Central memory CD8-positive, alpha-beta T cell (primary cell): ENCODE results near the gene CDK1.

ENCODE experiments used
- ATAC-seq: fragments of 150-1000 bp; cut with Tn5 transposase; replicated peaks from 2 replicates; pipeline ENCODE4 v1.10.0; 2022; ENCODE audit warnings: mild to moderate bottlenecking, moderate FRiP score, moderate number of reproducible peaks; ENCODE audit not compliant: poor library complexity, severe bottlenecking; ENCODE audit errors: extremely low read depth
- DNase-seq, 2 donors: peaks; one replicate each; pipeline ENCODE4 v3.0.0; 2021; ENCODE audit warnings: low spot score in 2 of 2
- H3K27ac Mint-ChIP-seq: one replicate; pipeline ENCODE4 v1.8.0; 2022; ENCODE audit warnings: low read depth, mild to moderate bottlenecking, moderate library complexity, mixed read lengths
- H3K27me3 Mint-ChIP-seq: one replicate; pipeline ENCODE4 v1.8.0; 2022; ENCODE audit warnings: mixed read lengths
- H3K36me3 Mint-ChIP-seq: one replicate; pipeline ENCODE4 v1.8.0; 2022; ENCODE audit warnings: mild to moderate bottlenecking, moderate library complexity, mixed read lengths; ENCODE audit not compliant: insufficient read depth
- H3K4me1 Mint-ChIP-seq: one replicate; pipeline ENCODE4 v1.8.0; 2022; ENCODE audit warnings: mixed read lengths
- H3K4me3 Mint-ChIP-seq: one replicate; pipeline ENCODE4 v1.8.0; 2022; ENCODE audit warnings: mild to moderate bottlenecking, moderate library complexity, mixed read lengths
- H3K9me3 Mint-ChIP-seq: one replicate; pipeline ENCODE4 v1.8.0; 2022; ENCODE audit warnings: mixed read lengths

CDK1 gene

DNA sequence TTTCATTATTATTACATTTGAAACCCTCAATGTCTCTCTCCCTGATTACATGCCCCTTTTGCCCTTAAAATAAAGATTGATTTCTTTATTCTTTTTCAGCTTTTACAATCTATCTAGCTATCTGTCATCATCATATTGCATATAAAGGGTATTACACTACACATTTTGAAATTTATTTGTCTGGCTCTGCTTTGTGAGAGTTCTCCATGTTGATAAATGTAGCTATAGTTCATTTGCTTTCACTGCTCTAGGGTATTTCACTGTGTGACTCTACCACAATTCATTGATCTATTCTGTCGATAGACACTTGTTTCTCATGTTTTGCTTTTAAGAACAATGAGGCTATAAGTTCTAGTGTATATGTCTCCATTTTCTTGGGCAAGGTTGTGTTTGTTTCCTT lies 25.6 kb downstream of the CDK1 start:
- no peak overlapping the region for H3K4me3 Mint-ChIP-seq
- ATAC-seq (no peak), DNase-seq (no peak)
- H3K36me3 Mint-ChIP-seq, result no peaks in the 10 kb centered on the region
- H3K4me1 Mint-ChIP-seq, result no peaks in the 10 kb centered on the region
- no peaks in the 10 kb centered on the region for H3K9me3 Mint-ChIP-seq
- H3K27me3 Mint-ChIP-seq, result no peaks in the 10 kb centered on the region
- no peak overlapping the region for H3K27ac Mint-ChIP-seq

DNA sequence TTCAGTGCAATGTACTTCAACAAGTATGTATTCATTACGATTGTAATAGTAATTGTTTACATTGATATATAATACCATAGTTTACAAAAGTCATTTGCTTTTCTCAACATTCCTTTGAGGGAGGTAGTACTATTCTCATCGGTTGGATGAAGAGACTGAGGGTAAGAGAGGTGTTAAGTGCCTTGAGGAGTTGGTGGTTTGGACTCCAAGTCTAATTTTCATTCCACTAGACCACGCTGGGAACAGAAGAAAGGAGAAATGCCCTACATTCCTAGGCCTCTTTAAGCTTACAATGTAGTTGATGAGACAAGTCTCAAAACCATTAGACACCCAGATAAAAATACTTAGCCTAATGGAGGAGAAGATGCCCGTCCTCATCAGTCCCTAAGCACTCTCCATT lies 28.6 kb downstream of the CDK1 start:
- Mint-ChIP-seq H3K27me3 (no peaks in the 10 kb centered on the region), H3K27ac (no peak overlapping the region), H3K4me3 (no peak overlapping the region), H3K36me3 (no peaks in the 10 kb centered on the region), H3K9me3 (no peaks in the 10 kb centered on the region), H3K4me1 (no peaks in the 10 kb centered on the region)
- ATAC-seq (no peak), DNase-seq (no peak)

DNA sequence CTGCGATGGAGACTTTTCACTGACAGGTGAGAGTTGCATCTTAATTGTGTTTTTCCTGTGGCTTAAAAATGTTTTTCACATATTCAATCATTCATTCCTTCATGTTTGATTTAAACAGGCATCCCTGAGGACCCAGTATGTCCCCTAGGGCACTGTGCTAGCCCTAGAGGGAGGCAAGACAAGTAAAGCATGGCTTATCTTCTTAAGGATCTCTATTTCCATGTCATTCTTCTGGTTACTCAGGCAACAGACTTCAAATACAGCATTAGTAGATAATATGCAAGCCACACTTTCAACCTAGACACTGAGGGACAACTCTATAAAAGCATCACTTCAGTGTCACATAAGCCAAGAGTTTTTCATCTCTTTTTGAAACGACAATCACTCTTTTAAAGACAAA lies 29.2 kb downstream of the CDK1 start:
- Mint-ChIP-seq H3K4me1 (no peaks in the 10 kb centered on the region), H3K9me3 (no peaks in the 10 kb centered on the region), H3K27ac (no peak overlapping the region), H3K4me3 (no peak overlapping the region), H3K27me3 (no peaks in the 10 kb centered on the region), H3K36me3 (no peaks in the 10 kb centered on the region)
- no peak for DNase-seq
- ATAC-seq, result no peak

DNA sequence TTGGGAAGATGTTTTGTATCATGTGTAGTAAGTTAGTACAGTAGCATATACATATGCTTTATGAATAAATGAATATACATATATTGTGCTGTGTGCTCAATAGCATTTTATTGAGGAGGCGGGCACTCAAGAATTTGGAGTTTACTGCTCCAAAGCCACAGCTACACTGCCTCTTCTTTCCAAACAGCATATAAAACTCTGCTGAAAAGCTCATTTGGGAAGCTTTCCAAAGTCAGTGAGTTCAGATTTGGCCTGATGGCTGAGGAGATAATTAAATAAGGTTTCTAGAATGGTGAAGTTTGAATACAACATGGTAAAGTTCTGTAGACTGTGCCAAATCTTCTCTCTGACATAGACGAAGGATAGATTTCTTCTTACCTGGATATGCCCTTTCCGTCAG lies 29.8 kb downstream of the CDK1 start:
- no peaks in the 10 kb centered on the region for H3K4me1 Mint-ChIP-seq
- DNase-seq (no peak), ATAC-seq (no peak)

GRCh38 chr10:60809157-60809556 lies 30.9 kb downstream of the CDK1 start:
- no peaks in the 10 kb centered on the region for H3K4me1 Mint-ChIP-seq
- ATAC-seq (no peak), DNase-seq (no peak)
- H3K9me3 Mint-ChIP-seq, result no peaks in the 10 kb centered on the region
- no peak overlapping the region for H3K4me3 Mint-ChIP-seq
- no peaks in the 10 kb centered on the region for H3K36me3 Mint-ChIP-seq
- H3K27me3 Mint-ChIP-seq, result no peaks in the 10 kb centered on the region
- H3K27ac Mint-ChIP-seq, result no peak overlapping the region

More for the DNA sequence above, 29.8 kb downstream of the CDK1 start:
- Mint-ChIP-seq H3K9me3 (no peaks in the 10 kb centered on the region), H3K27me3 (no peaks in the 10 kb centered on the region), H3K4me3 (no peak overlapping the region), H3K36me3 (no peaks in the 10 kb centered on the region), H3K27ac (no peak overlapping the region)

DNA sequence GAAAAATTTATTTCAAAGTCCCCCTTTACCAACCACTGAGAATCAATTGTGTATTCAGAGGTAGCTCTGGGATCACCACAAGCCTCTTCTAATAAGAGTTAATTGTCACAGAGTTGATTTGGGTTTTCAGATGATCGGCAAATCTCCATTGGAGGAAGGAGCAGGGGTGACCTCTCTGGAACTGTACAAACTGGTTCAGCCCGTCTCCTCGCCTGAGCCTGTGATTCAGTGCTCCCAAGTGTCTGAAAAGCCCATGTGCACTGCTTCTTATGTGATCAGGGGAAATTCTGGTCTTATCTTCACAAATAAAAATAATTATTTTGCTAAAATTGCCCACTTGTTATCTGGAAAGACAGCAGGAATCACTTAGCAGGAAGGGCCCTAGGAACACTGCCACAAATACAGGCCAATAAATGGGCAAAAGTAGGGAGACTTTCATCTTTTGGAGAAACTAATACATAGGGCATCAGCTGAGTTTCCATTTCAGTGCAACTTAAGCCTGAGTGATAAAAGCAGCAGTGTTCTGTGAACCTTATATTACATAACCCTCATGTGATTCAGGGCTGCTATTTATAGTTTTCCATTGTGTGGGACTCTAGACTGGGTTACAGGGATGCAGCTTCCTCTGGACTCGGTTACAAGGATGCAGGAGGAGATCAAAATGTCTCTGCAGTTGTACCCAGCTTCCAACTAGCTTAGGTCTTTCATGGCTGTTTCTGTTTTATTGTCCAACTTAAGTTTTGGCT lies 32.3 kb downstream of the CDK1 start:
- DNase-seq, result no peak
- ATAC-seq, result no peak
- Mint-ChIP-seq H3K4me3 (no peak overlapping the region), H3K9me3 (no peaks in the 10 kb centered on the region), H3K4me1 (no peaks in the 10 kb centered on the region), H3K27me3 (no peaks in the 10 kb centered on the region), H3K27ac (no peak overlapping the region), H3K36me3 (no peaks in the 10 kb centered on the region)

DNA sequence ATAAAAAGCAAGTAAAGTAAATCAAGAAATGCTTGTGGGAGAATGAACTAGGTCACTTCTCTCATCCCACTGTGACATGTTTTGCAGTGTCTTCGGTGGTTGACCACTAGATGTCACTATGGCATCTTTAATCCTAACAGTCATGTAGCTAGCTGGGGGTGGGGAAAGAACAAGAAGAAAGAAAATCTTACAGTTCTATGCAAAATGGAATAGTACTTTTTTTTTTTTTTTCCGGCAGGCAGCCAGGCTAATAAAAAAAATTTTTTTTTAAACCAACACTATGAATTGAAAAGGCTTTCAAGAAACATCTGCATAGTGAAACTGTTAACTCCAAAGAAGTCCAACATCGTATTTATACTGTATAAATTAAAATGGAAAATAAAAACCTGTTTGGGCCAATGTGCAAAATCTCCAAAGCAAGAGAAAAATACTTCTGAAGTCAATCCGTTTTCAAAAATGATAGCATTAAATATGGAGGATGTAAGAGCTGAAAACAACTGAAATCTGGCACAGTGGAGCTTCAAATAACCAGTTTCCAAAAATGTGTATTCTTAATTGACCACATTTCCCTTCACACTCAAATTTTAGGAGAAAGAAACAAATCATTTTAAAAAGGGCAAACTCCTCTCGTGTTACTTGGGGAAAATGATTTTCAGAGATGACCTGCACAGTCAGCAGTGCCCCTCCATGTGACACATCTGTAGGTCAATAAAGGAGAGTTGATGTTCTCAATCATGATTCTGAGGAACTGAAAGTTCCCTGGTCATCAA lies 38.5 kb downstream of the CDK1 start:
- no peak for DNase-seq
- no peaks in the 10 kb centered on the region for H3K27me3 Mint-ChIP-seq
- no peak overlapping the region for H3K27ac Mint-ChIP-seq
- no peaks in the 10 kb centered on the region for H3K9me3 Mint-ChIP-seq
- H3K4me1 Mint-ChIP-seq, result no peaks in the 10 kb centered on the region
- no peak overlapping the region for H3K4me3 Mint-ChIP-seq
- peak; percentile 65 for ATAC-seq
- no peaks in the 10 kb centered on the region for H3K36me3 Mint-ChIP-seq

DNA sequence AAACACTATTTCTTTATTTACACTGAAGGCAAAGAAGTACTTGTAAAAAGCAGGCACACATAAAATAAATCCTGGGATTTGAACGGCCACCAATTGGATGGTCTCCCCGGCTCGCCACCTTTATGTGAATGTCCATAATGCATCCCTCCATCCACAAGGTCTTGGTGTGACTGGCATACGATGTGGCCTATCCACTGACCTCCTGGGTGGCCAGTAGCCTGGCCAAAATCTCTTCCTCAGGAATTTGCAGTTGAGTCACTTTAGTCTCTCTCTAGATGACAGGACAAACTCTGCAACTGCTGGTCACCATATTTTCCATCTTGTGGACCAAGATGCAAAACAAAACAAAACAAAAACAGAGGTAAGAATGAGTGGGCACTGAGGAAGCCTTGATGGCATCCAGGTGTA lies 39.1 kb downstream of the CDK1 start:
- Mint-ChIP-seq H3K9me3 (no peaks in the 10 kb centered on the region), H3K27ac (no peak overlapping the region), H3K4me3 (no peak overlapping the region), H3K36me3 (no peaks in the 10 kb centered on the region), H3K27me3 (no peaks in the 10 kb centered on the region), H3K4me1 (no peaks in the 10 kb centered on the region)
- DNase-seq, result no peak
- ATAC-seq, result no peak

- ATAC-seq, result no peak
- Mint-ChIP-seq H3K36me3 (no peaks in the 10 kb centered on the region), H3K27ac (no peak overlapping the region), H3K4me1 (no peaks in the 10 kb centered on the region), H3K4me3 (no peak overlapping the region), H3K9me3 (no peaks in the 10 kb centered on the region), H3K27me3 (no peaks in the 10 kb centered on the region)
- DNase-seq, result no peak
These were observed 40.0 kb downstream of the CDK1 start for GRCh38 chr10:60818134-60818770.

- Mint-ChIP-seq H3K9me3 (no peaks in the 10 kb centered on the region), H3K4me1 (no peaks in the 10 kb centered on the region), H3K27me3 (no peaks in the 10 kb centered on the region), H3K4me3 (no peak overlapping the region), H3K36me3 (no peaks in the 10 kb centered on the region), H3K27ac (no peak overlapping the region)
- ATAC-seq (no peak), DNase-seq (no peak)
These were observed 41.0 kb downstream of the CDK1 start for GRCh38 chr10:60819271-60819670.

DNA sequence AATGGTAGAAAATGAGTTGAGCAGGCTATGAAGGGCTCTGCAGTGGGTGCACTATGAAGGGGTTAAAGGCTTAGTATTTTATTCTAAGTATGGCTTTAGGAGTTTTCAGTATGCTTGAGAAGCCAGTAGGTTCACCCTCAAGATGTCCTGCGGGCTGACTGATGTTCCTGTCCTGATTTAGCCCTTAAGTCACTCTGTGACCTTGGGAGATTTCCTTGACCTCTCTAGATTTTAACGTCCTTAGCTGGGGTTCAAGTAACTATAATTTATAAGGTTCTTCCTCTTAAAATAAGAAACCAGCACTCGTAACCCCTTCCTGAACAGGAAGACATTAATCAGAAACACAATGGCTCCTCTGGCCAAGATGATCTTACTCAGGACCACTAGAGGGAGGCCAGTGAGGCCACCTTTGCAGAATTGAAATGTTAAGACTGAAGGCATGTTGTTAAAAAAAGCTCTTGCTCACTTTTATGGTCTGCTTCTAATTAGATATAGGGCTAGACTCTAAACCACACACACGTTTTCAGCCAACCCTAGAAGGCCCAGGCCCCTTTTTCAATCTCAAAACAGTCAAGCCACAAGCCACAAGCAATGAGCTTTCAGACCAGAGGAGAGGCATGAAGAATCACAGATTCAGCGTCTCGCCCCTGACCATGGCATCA lies 41.9 kb downstream of the CDK1 start:
- ATAC-seq, result no peak
- Mint-ChIP-seq H3K4me3 (no peak overlapping the region), H3K36me3 (no peaks in the 10 kb centered on the region), H3K27me3 (peaks cover 2% of the 10 kb centered on the region), H3K27ac (no peak overlapping the region), H3K4me1 (no peaks in the 10 kb centered on the region), H3K9me3 (no peaks in the 10 kb centered on the region)
- no peak for DNase-seq

DNA sequence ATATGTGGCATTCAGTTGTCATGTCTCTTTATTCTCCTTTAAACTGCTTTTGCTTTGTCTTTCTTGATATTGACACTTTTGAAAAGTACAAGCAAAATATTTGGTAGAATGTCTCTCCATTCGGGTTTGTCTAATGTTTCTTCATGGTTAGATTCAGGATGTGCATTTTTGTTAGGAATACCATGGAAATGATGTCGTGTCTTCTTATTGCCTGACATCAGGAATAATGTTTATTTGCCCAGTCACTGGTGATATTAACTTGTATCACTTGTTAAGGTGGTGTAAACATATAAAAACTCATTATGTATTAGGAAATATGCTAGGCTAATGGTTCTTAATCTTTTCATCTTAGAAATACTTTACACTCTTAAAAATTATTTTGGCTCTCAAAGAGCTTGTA lies 43.4 kb downstream of the CDK1 start:
- no peak for DNase-seq
- H3K4me1 Mint-ChIP-seq, result no peaks in the 10 kb centered on the region
- ATAC-seq, result no peak
- no peaks in the 10 kb centered on the region for H3K36me3 Mint-ChIP-seq
- H3K9me3 Mint-ChIP-seq, result no peaks in the 10 kb centered on the region
- no peak overlapping the region for H3K27ac Mint-ChIP-seq
- no peak overlapping the region for H3K4me3 Mint-ChIP-seq
- peaks cover 16% of the 10 kb centered on the region for H3K27me3 Mint-ChIP-seq
